DLD1 (cell line): ENCODE measurements around the gene FNTB.

Experiments used
- in situ Hi-C: cut with HindIII; loops from 2 replicates; pipeline ENCODE4 v1.10.0; 2017; ENCODE audit warnings: low sequenced_read_pairs

FNTB gene

GRCh38 chr14:64952598-64953309 lies 33.9 kb upstream of the FNTB start:
- in situ Hi-C loops, result no loop called here

- in situ Hi-C loops, result no loop called here
These were observed 33.4 kb upstream of the FNTB start for GRCh38 chr14:64953310-64953654.

GRCh38 chr14:64953661-64954060 lies 33.0 kb upstream of the FNTB start:
- in situ Hi-C loops, result no loop called here

GRCh38 chr14:64954491-64955240 lies 32.0 kb upstream of the FNTB start:
- in situ Hi-C loops, result no loop called here

GRCh38 chr14:64955297-64955696 lies 31.4 kb upstream of the FNTB start:
- in situ Hi-C loops, result no loop called here

GRCh38 chr14:64956697-64957406 lies 29.8 kb upstream of the FNTB start:
- in situ Hi-C loops, result no loop called here

- in situ Hi-C loops, result no loop called here
These were observed 28.5 kb upstream of the FNTB start for GRCh38 chr14:64958201-64958600.

GRCh38 chr14:64958743-64959142 lies 28.0 kb upstream of the FNTB start:
- in situ Hi-C loops, result no loop called here

- in situ Hi-C loops, result no loop called here
These were observed 25.9 kb upstream of the FNTB start for GRCh38 chr14:64960762-64961276.

- in situ Hi-C loops, result no loop called here
These were observed 23.1 kb upstream of the FNTB start for GRCh38 chr14:64963611-64964010.

- in situ Hi-C loops, result no loop called here
These were observed 21.2 kb upstream of the FNTB start for GRCh38 chr14:64965356-64966000.

- in situ Hi-C loops, result no loop called here
These were observed 19.7 kb upstream of the FNTB start for GRCh38 chr14:64966976-64967375.

GRCh38 chr14:64968167-64968566 lies 18.5 kb upstream of the FNTB start:
- in situ Hi-C loops, result no loop called here

- in situ Hi-C loops, result no loop called here
These were observed 18.0 kb upstream of the FNTB start for GRCh38 chr14:64968651-64969050.

- in situ Hi-C loops, result no loop called here
These were observed 16.7 kb upstream of the FNTB start for GRCh38 chr14:64970041-64970440.

- in situ Hi-C loops, result no loop called here
These were observed 15.8 kb upstream of the FNTB start for GRCh38 chr14:64970776-64971477.

- in situ Hi-C loops, result no loop called here
These were observed 15.2 kb upstream of the FNTB start for GRCh38 chr14:64971491-64971942.

GRCh38 chr14:64971943-64972791 lies 14.5 kb upstream of the FNTB start, which contains the start of gene RAB15:
Gene RAB15, minus strand, starts transcription at chr14:64972336. Its CDS starts 260 bp downstream, at chr14:64972076.
- in situ Hi-C loops, result no loop called here

GRCh38 chr14:64973026-64973442 lies 13.7 kb upstream of the FNTB start:
- in situ Hi-C loops, result no loop called here
